ENCODE data around the gene ADCYAP1. TPM values are rescaled to one million over a fixed set of nuclear protein-coding genes. Genes with fewer than 3 reads are reported as not detected.
"Not testable (repeated sequence)": the region's sequence is repeated elsewhere in the genome, so short reads cannot be mapped to it uniquely, and the experiment has no call there.

Gene ADCYAP1
- 0.34 TPM for polyA plus RNA-seq (ENCODE audit: insufficient read length)

DNA sequence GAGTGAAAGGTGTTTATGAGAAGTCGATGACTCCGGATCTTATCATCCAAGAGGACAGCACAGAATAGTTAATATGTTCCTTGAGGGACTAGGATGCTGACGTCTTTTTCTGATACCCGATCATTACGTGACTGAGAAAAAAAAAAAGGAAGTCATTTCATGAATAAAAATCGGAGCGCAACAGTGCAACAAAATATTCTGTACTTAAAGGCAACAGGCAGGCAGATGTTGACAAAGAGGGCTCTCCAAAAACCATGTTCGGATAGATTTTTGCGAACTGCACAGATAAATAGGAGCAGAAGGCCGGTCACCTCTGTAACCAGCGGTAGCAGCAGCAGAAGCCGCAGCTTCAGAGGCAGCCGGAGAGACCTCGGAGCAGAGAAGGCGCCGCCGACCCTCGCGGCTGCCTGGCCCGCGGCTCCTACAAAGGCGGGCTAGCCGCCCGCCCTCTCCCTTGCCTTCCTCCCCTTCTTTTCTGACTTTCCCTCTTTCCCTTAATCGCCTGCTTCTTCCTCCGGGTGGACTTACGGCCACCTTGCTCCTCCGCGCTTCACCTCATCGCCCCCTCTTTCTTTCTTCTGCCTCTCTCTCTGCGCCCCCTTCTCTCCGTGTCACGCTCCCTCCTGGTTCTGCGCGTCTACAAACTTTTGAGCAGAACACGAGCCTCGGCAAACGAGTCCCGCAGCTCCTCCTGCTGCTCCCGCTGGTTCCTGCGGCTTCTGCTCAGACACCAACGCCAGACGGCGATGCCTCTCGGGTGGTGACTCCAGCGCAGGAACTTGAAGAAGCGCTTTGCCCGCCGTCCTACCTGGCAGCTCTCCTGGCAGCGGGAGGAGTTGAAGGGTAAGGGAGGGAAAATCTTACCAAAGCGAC, at the start of gene ADCYAP1:
TSS of gene ADCYAP1 (plus strand) at position 654 of the 873 bp plus-strand sequence. CDS start 516 bp downstream, outside the sequence.
- DNase-seq (ENCODE audit: low read depth) = no peak

- no peak for DNase-seq (ENCODE audit: low read depth)
Observed at GRCh38 chr18:857986-858385, 46.7 kb upstream of the ADCYAP1 start.

DNA sequence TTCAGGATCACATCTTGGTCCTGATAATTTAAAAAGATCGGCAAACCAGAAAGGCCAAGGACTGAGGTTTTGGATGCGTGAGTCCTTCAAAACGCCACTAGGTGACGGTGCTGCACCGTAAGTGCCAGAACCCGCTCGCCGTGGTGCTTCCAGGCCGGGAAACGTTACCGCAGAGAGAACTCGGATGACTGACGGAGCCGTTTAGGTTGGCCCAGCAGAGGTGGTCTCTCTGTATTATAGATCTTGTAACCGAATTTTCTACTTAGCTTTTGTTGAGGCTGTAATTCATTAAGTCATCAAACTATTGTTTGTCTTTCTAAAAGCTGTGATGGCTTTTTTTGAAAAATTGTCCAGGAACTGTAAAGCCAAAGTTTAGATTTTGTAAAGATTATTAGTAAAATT, 39.8 kb upstream of the ADCYAP1 start:
- peak; percentile 41 for DNase-seq (ENCODE audit: low read depth)

DNA sequence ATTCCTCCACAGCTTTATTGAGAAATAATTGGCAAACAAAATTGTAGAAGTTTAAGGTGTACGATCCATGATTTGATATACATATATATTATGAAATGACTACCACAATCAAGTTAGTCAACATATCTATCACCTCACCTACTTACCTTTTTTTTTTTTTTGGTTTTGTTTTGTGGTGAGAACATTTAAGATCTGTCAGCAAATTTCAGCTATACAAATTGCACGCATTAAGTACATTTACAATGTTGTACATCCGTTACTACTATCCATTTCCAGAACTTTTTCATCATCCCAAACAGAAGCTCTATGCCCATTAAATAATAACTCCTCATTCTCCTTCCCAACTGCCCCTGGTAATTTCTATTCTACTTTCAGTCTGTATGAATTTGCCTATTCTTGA, 37.4 kb upstream of the ADCYAP1 start:
- no peak for DNase-seq (ENCODE audit: low read depth)

DNA sequence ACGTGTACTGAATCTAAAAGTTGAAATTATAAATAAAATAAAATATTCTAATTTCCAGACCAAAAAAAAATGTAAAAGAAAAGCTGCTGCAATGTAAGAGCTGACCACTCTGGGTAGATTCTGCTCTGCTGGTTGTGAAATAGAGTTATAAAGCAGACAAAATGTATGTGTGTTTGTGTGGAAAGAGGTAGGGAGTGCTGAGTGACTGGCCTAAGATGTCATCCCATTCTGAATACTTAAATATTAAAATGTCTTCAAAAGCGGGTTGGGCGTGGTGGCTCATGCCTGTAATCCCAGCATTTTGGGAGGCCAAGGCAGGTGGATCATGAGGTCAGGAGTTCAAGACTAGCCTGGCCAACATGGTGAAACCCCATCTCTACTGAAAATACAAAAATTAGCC, 31.2 kb upstream of the ADCYAP1 start:
- not testable (repeated sequence) for DNase-seq (ENCODE audit: low read depth)

DNA sequence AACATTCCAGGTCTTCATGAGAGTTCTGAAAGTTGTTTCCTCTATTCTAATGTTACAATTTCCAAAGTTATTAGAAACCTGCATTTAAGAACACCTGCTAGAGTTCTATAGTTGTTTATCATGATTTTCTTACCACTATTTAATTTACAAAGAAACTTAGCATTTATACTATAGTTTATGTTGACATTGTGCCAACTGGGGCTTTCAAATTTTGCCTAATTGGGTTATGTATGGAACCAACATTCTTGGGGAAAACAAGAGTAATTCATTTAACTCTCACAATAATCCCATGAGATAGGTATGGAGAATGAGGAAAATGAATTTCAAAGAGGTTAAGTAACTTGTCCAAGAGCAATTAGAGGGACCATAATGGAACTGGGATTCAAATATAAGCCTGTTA, 28.8 kb upstream of the ADCYAP1 start:
- DNase-seq (ENCODE audit: low read depth) = no peak

- DNase-seq (ENCODE audit: low read depth) = no peak
Observed at GRCh38 chr18:877238-877637, 27.4 kb upstream of the ADCYAP1 start.

DNA sequence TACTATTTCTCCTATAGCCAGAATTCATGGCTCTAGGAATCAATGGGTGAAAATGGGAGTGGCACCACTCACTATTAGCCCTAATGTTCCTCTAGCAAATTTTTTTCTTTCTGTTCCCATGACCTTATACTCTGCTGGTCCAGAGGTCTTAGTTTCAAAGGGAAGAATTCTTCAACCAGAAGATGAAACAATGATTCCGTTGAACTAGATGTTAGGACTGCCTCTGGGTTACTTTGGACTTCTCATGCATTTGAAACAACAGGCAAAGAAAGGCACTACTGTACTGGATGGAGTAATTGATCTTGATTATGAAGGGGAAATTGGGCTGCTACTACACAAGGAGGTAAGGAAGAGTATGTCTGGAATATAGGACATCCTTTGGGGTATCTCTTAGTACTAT, 18.6 kb upstream of the ADCYAP1 start:
- no peak for DNase-seq (ENCODE audit: low read depth)

GRCh38 chr18:887716-888115, 17.0 kb upstream of the ADCYAP1 start:
- DNase-seq (ENCODE audit: low read depth) = no peak

DNA sequence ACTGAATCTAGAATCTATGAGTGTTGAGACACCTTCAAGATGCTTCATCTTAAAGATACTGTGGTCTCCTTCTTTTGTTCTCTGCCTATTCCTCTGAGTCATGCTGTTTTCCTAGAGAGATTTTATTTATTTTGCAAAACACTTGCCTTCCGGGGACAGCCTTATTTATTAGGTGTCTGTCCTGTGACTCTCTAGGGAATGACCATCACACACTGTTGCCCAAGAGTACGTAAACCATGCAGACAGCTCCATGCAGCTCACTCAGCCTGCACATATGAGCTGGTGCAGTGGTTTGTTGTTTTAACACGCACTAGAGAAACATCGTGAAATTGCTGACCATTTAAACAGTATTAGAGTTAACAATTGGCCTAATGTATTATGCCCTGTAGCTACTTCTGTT, 12.4 kb upstream of the ADCYAP1 start:
- DNase-seq (ENCODE audit: low read depth) = no peak

GRCh38 chr18:896315-896714, 8.4 kb upstream of the ADCYAP1 start:
- no peak for DNase-seq (ENCODE audit: low read depth)

GRCh38 chr18:901761-902160, 2.9 kb upstream of the ADCYAP1 start:
- DNase-seq (ENCODE audit: low read depth) = no peak

- no peak for DNase-seq (ENCODE audit: low read depth)
Observed at GRCh38 chr18:902229-902628, 2.4 kb upstream of the ADCYAP1 start.

GRCh38 chr18:903701-904100, 970 bp upstream of the ADCYAP1 start:
- DNase-seq (ENCODE audit: low read depth) = peak; percentile 34

GRCh38 chr18:905307-905947, 756 bp downstream of the ADCYAP1 start:
- no peak for DNase-seq (ENCODE audit: low read depth)

- DNase-seq (ENCODE audit: low read depth) = no peak
Observed at GRCh38 chr18:905948-906415, 1.3 kb downstream of the ADCYAP1 start.

DNA sequence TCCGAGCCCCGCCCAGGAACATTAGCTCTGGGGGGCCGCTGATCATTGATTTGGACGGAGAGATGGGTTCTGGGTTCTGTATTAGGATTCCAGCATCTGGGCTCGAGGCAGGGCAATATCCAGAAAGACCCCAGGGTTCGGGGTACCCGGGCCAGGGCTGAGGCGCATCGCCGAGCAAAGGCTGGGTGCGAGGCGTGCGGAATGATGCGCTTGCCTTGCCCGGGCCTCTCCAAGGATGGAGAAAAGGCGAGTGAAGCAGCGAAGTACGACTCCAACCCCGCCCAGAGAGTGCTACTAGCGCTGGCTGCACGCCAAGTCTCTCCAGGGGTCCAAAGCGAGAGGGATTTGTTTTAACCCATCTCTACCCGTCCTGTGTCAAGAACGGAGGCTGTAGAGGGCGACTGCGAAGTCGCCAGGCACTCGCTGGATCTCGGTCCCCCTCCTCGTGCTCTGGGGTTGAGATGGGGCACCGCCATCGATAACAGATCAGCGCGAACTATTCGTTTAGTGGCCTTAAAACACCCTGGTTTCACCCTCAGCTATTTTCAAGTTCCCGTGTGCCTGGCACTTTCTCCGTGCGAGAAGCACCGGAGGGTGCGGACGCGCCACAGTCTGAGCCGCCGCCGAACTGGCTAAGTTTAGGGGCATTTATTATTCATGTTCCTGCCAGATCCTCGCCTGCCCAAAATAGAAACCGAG, 1.9 kb downstream of the ADCYAP1 start:
- no peak for DNase-seq (ENCODE audit: low read depth)

DNA sequence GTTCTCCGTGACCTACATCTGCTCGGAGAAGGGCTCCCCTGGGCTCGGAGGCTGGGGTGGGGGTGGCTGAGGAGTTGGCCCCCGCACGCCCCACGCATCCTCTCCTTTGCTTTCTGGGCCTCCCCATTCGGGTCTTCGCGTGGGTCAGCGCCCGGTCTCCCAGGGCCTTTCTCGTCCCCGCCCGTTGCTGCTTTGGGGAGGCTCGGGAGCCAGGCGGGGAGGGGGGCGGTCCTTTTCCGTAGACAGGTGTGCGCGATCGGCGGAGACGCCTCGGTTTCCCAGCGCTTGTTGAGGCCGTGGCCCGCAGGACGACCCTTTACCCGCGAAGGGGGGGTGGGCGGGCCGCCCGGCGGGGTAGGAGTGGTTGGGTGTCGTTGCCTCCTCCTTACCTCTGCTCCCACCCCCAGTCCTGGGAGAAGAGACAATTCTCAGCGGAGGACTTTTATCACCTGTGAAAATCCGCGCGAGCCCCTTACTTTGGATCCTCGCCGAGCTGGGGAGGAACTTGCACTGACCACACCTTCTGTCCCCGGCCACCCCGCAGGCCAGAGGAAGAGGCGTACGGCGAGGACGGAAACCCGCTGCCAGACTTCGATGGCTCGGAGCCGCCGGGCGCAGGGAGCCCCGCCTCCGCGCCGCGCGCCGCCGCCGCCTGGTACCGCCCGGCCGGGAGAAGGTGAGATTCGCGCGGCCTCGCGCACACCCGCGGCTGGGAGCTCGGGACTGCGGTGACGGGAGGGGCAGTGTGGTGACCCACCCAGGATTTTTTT, 2.6 kb downstream of the ADCYAP1 start:
- DNase-seq (ENCODE audit: low read depth) = no peak

- DNase-seq (ENCODE audit: low read depth) = no peak
Observed at GRCh38 chr18:907885-908757, 3.5 kb downstream of the ADCYAP1 start.
